ENCODE measurements around the gene DGKI. TPM values are rescaled to one million over a fixed set of nuclear protein-coding genes. Genes with fewer than 3 reads are reported as not detected.
A peak's percentile ranks its signal among the peaks of the same experiment; 100 is the strongest.

Gene DGKI
- total RNA-seq, 1 experiment from 2014 or later: 0.39 TPM

DNA sequence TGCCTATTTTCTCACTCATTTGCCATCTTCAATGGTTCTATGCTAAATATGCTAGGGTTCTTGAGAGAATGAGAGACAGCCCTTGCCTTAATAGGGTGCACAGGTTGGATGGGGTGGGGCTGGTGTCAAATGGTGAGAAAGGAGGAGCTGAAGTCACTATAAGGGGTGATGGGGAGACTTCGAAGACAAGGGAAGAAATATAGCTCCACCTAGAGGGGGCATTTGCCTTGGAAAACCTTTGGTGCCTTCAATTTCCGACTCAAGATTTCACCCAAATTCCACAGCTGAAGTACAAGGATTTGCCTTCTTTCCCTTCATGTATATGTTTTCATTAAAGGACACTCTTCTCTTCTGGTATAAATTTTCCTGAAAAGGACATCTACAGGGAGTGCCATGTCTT, 508.9 kb downstream of the DGKI start:
- Histone ChIP-seq H3K27me3 (replicated peaks; ENCODE audit: insufficient read depth, low read depth, low read length, poor library complexity) (no peaks in the 10 kb centered on the region), H3K36me3 (ENCODE audit: insufficient read depth, low read length, poor library complexity, severe bottlenecking) (no peaks in the 10 kb centered on the region), H3K4me1 (ENCODE audit: insufficient read depth, low read length, poor library complexity, severe bottlenecking) (no peaks in the 10 kb centered on the region), H3K9me3 (ENCODE audit: low read depth, low read length, poor library complexity, severe bottlenecking) (no peaks in the 10 kb centered on the region), H3K4me3 (ENCODE audit: low read depth, low read length, poor library complexity, severe bottlenecking) (no peak overlapping the region), H3K27ac (ENCODE audit: low read depth, low read length, poor library complexity, severe bottlenecking) (no peak overlapping the region)
- TF ChIP-seq, protein P1, sequence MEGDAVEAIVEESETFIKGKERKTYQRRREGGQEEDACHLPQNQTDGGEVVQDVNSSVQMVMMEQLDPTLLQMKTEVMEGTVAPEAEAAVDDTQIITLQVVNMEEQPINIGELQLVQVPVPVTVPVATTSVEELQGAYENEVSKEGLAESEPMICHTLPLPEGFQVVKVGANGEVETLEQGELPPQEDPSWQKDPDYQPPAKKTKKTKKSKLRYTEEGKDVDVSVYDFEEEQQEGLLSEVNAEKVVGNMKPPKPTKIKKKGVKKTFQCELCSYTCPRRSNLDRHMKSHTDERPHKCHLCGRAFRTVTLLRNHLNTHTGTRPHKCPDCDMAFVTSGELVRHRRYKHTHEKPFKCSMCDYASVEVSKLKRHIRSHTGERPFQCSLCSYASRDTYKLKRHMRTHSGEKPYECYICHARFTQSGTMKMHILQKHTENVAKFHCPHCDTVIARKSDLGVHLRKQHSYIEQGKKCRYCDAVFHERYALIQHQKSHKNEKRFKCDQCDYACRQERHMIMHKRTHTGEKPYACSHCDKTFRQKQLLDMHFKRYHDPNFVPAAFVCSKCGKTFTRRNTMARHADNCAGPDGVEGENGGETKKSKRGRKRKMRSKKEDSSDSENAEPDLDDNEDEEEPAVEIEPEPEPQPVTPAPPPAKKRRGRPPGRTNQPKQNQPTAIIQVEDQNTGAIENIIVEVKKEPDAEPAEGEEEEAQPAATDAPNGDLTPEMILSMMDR (conservative IDR thresholded peaks at IDR 0.05; ENCODE audit: low read depth, low read length): peak; percentile 28; the same call in 1 of the 2 replicates
- TF ChIP-seq EZH2 (IDR thresholded peaks at IDR 0.05; ENCODE audit: borderline replicate concordance, low read depth, low read length, poor library complexity, severe bottlenecking): no peak
- BruUV-seq (replicated peaks): no TSS peak
- ChIA-PET CTCF (interaction anchor here (1.0 kb wide), 1 partner anchor 168 kb away, joined by 3 read pairs; no protein-coding TSS in a partner anchor), POLR2A (ENCODE audit: low non-redundant PET) (no interaction called here)
- DNase-seq (ENCODE audit: low spot score): no peak
- intact Hi-C loops (cut with micrococcal nuclease; ENCODE audit: unreplicated experiment): no loop called here

DNA sequence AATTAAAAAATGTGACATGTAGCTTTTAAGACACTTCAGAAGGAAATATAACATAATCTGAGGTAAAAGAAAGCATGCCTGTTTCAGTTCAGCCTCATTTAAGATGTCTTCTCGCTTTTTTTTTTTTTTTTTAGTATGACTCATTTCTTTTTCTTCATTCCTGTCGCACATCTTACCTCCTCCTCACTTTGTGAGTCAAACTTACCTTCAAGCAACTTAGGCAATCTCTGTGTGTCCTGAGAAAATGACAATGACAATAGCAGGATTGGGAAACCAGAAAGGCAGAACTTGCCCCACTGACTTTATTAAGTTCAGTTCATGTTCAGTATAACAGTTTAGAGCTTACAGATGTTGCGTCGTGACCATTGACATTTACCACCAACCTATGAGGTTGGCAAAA, 511.0 kb downstream of the DGKI start:
- DNase-seq (ENCODE audit: low spot score): no peak
- Histone ChIP-seq H3K27me3 (replicated peaks; ENCODE audit: insufficient read depth, low read depth, low read length, poor library complexity) (no peaks in the 10 kb centered on the region), H3K36me3 (ENCODE audit: insufficient read depth, low read length, poor library complexity, severe bottlenecking) (no peaks in the 10 kb centered on the region), H3K4me3 (ENCODE audit: low read depth, low read length, poor library complexity, severe bottlenecking) (no peak overlapping the region), H3K27ac (ENCODE audit: low read depth, low read length, poor library complexity, severe bottlenecking) (no peak overlapping the region), H3K9me3 (ENCODE audit: low read depth, low read length, poor library complexity, severe bottlenecking) (no peaks in the 10 kb centered on the region), H3K4me1 (ENCODE audit: insufficient read depth, low read length, poor library complexity, severe bottlenecking) (no peaks in the 10 kb centered on the region)
- BruUV-seq (replicated peaks): no TSS peak
- ChIA-PET CTCF (no interaction called here), POLR2A (ENCODE audit: low non-redundant PET) (no interaction called here)
- TF ChIP-seq EZH2 (IDR thresholded peaks at IDR 0.05; ENCODE audit: borderline replicate concordance, low read depth, low read length, poor library complexity, severe bottlenecking): no peak
- TF ChIP-seq, protein P1 (conservative IDR thresholded peaks at IDR 0.05; ENCODE audit: low read depth, low read length): no peak
- intact Hi-C loops (cut with micrococcal nuclease; ENCODE audit: unreplicated experiment): no loop called here

DNA sequence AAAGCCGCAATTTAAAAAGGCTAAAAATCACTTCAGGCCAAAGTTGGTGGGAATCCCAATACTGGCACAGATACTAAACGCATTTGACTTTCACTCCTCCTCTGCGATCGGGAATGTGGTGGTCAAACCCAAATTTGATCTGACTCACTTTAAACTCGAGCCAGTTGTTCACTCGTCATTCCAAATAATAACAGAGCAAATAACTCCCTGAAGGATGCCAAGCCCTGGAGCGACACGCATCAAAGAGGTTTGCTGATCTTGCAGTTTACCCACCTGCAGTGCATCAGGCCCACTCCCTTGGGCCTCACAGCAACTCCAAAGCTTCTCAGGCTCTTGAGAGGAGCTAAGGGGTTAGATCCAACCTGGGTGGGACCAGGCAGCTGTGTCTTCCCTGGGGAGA, 515.4 kb downstream of the DGKI start:
- ChIA-PET POLR2A (ENCODE audit: low non-redundant PET) (no interaction called here), CTCF (no interaction called here)
- DNase-seq (ENCODE audit: low spot score): no peak
- Histone ChIP-seq H3K27me3 (replicated peaks; ENCODE audit: insufficient read depth, low read depth, low read length, poor library complexity) (no peaks in the 10 kb centered on the region), H3K27ac (ENCODE audit: low read depth, low read length, poor library complexity, severe bottlenecking) (no peak overlapping the region), H3K4me3 (ENCODE audit: low read depth, low read length, poor library complexity, severe bottlenecking) (no peak overlapping the region), H3K9me3 (ENCODE audit: low read depth, low read length, poor library complexity, severe bottlenecking) (no peaks in the 10 kb centered on the region), H3K36me3 (ENCODE audit: insufficient read depth, low read length, poor library complexity, severe bottlenecking) (no peaks in the 10 kb centered on the region), H3K4me1 (ENCODE audit: insufficient read depth, low read length, poor library complexity, severe bottlenecking) (no peaks in the 10 kb centered on the region)
- TF ChIP-seq, protein P1 (conservative IDR thresholded peaks at IDR 0.05; ENCODE audit: low read depth, low read length): no peak
- intact Hi-C loops (cut with micrococcal nuclease; ENCODE audit: unreplicated experiment): no loop called here
- no TSS peak for BruUV-seq (replicated peaks)

Other genes with a start within 250 kb of the DGKI start
- gene CREB3L2, start 155.1 kb upstream of the DGKI start, total RNA-seq (2021): 17.0 and 20.4 TPM in 2 replicates
- not detected in 2 replicates for gene AKR1D1, start 229.5 kb upstream of the DGKI start, total RNA-seq (2021)